Neural progenitor cell (in vitro differentiated cells): ENCODE data around the gene PACRG. TPM values are rescaled to one million over a fixed set of nuclear protein-coding genes. Genes with fewer than 3 reads are reported as not detected.

Source experiments
- DNase-seq: peaks from one replicate; pipeline ENCODE4 v3.0.0-alpha.2; 2016; ENCODE audit warnings: low spot score
- H2AFZ ChIP-seq: fragments of 200-600 bp; sonication (generic); replicated peaks from 2 replicates; pipeline ENCODE4 v1.6.1; 2016; ENCODE audit warnings: antibody characterized with exemption
- H3F3A ChIP-seq: fragments of 200-600 bp; sonication (generic); 2 replicates; pipeline ENCODE4 v1.6.1; 2016; ENCODE audit warnings: antibody characterized with exemption, low read depth
- H3K27ac ChIP-seq: fragments of 200-600 bp; sonication (generic); 2 replicates; pipeline ENCODE4 v1.5.1; 2016; ENCODE audit warnings: mild to moderate bottlenecking
- H3K27me3 ChIP-seq: fragments of 200-600 bp; sonication (generic); 2 replicates; pipeline ENCODE4 v1.6.1; 2016; ENCODE audit warnings: mild to moderate bottlenecking, moderate library complexity
- H3K36me3 ChIP-seq: fragments of 200-600 bp; sonication (generic); 2 replicates; pipeline ENCODE4 v1.5.1; 2016
- H3K4me1 ChIP-seq: fragments of 200-600 bp; sonication (generic); 2 replicates; pipeline ENCODE4 v1.6.1; 2016; ENCODE audit warnings: mixed run types
- H3K4me2 ChIP-seq: fragments of 200-600 bp; sonication (generic); 2 replicates; pipeline ENCODE4 v1.6.1; 2016
- H3K4me3 ChIP-seq: fragments of 200-600 bp; sonication (generic); 2 replicates; pipeline ENCODE4 v1.5.1; 2016
- H3K79me2 ChIP-seq: fragments of 200-600 bp; sonication (generic); 2 replicates; pipeline ENCODE4 v1.6.1; 2016; ENCODE audit warnings: low read depth
- H3K9ac ChIP-seq: fragments of 200-600 bp; sonication (generic); 2 replicates; pipeline ENCODE4 v1.6.1; 2016
- H3K9me3 ChIP-seq: fragments of 200-600 bp; sonication (generic); 2 replicates; pipeline ENCODE4 v1.5.1; 2016; ENCODE audit warnings: low read depth
- H4K20me1 ChIP-seq: fragments of 200-600 bp; sonication (generic); 2 replicates; pipeline ENCODE4 v1.6.1; 2016; ENCODE audit warnings: low read depth
- H3K27ac Mint-ChIP-seq: 3 replicates; pipeline ENCODE4 v1.8.0; 2021; ENCODE audit warnings: mixed read lengths
- H3K27me3 Mint-ChIP-seq: 2 replicates; pipeline ENCODE4 v1.8.0; 2022; ENCODE audit warnings: low read depth, mild to moderate bottlenecking, inconsistent platforms, moderate library complexity, mixed read lengths; ENCODE audit not compliant: insufficient read depth
- H3K36me3 Mint-ChIP-seq: 3 replicates; pipeline ENCODE4 v1.8.0; 2021; ENCODE audit warnings: mixed read lengths
- H3K4me1 Mint-ChIP-seq: 3 replicates; pipeline ENCODE4 v1.8.0; 2021; ENCODE audit warnings: mixed read lengths
- H3K4me3 Mint-ChIP-seq: 3 replicates; pipeline ENCODE4 v1.8.0; 2021; ENCODE audit warnings: mild to moderate bottlenecking, moderate library complexity, mixed read lengths
- H3K9me3 Mint-ChIP-seq: 3 replicates; pipeline ENCODE4 v1.8.0; 2020; ENCODE audit warnings: mixed read lengths
- CTCF ChIP-seq: fragments of 200-600 bp; sonication (generic); IDR thresholded peaks from 2 replicates; pipeline ENCODE4 v1.5.1; 2017; ENCODE audit warnings: antibody characterized with exemption, mild to moderate bottlenecking
- EZH2 ChIP-seq: fragments of 200-600 bp; sonication (generic); IDR thresholded peaks from 2 replicates; pipeline ENCODE4 v1.6.1; 2017; ENCODE audit warnings: antibody characterized with exemption, mild to moderate bottlenecking, moderate library complexity
- EZH2phosphoT487 ChIP-seq: fragments of 200-600 bp; sonication (generic); IDR thresholded peaks from 2 replicates; pipeline ENCODE4 v1.6.1; 2017; ENCODE audit warnings: antibody characterized with exemption
- total RNA-seq: library from RNA; depleted of rRNA; stranded (reverse); fragments of >200 nt; gene quantifications from 2 replicates; pipeline ENCODE4 v1.2.3, GENCODE V29; 2015; ENCODE audit warnings: low replicate concordance

PACRG gene
- total RNA-seq, 1 donor from 2014 or later = 0.30 TPM

- H3K27me3 ChIP-seq = no peaks in the 10 kb centered on the region
- H3K27me3 Mint-ChIP-seq = no peaks in the 10 kb centered on the region
- H3K4me1 Mint-ChIP-seq = peaks cover 2% of the 10 kb centered on the region
- H3K9me3 Mint-ChIP-seq = peaks cover 6% of the 10 kb centered on the region
- no peak overlapping the region for H3K27ac ChIP-seq
- H3K4me3 Mint-ChIP-seq = no peak overlapping the region
- no peaks in the 10 kb centered on the region for H3K36me3 Mint-ChIP-seq
- H4K20me1 ChIP-seq = no peaks in the 10 kb centered on the region
- no peak overlapping the region for H3K4me3 ChIP-seq
- H3K9ac ChIP-seq = no peak overlapping the region
- H2AFZ ChIP-seq = no peak overlapping the region
- H3K4me2 ChIP-seq = no peak overlapping the region
- TF ChIP-seq EZH2 (no peak), CTCF (no peak), EZH2phosphoT487 (no peak)
- H3K27ac Mint-ChIP-seq = no peak overlapping the region
- DNase-seq = no peak
- peaks cover 2% of the 10 kb centered on the region for H3K4me1 ChIP-seq
- H3K9me3 ChIP-seq = no peaks in the 10 kb centered on the region
- no peaks in the 10 kb centered on the region for H3K79me2 ChIP-seq
- no peaks in the 10 kb centered on the region for H3K36me3 ChIP-seq
- no peaks in the 10 kb centered on the region for H3F3A ChIP-seq
These were observed 418.3 kb downstream of the PACRG start for GRCh38 chr6:163146036-163146435.

DNA sequence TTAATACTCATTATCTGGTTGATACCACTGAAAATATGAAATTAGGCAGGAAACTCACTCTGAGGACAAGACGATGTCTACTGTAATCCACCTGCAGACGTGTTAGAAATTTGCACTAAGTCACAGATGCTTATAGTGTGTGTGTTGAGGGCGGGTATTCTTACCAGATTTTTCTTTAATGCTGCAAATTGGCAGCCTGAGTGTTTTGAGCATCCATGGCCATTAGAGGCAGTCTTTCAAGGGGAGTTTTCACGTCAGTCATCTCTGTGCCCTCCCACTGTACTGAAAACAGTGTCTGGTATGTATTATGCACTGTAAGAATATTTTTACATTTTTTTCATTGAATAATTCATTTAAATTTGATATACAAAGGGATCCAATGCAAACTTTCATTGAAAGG, 420.2 kb downstream of the PACRG start:
- H3K79me2 ChIP-seq = no peaks in the 10 kb centered on the region
- no peaks in the 10 kb centered on the region for H3K9me3 ChIP-seq
- Mint-ChIP-seq H3K36me3 (no peaks in the 10 kb centered on the region), H3K9me3 (peaks cover 6% of the 10 kb centered on the region), H3K27me3 (no peaks in the 10 kb centered on the region), H3K27ac (no peak overlapping the region), H3K4me3 (no peak overlapping the region), H3K4me1 (peaks cover 10% of the 10 kb centered on the region)
- H3K9ac ChIP-seq = no peak overlapping the region
- H4K20me1 ChIP-seq = no peaks in the 10 kb centered on the region
- TF ChIP-seq EZH2phosphoT487 (no peak), CTCF (peak; percentile 35), EZH2 (no peak)
- peaks cover 21% of the 10 kb centered on the region for H3K4me1 ChIP-seq
- H3K36me3 ChIP-seq = no peaks in the 10 kb centered on the region
- DNase-seq = no peak
- no peak overlapping the region for H3K27ac ChIP-seq
- H2AFZ ChIP-seq = no peak overlapping the region
- H3K27me3 ChIP-seq = no peaks in the 10 kb centered on the region
- no peak overlapping the region for H3K4me2 ChIP-seq
- no peaks in the 10 kb centered on the region for H3F3A ChIP-seq
- H3K4me3 ChIP-seq = no peak overlapping the region

- no peaks in the 10 kb centered on the region for H3K27me3 Mint-ChIP-seq
- Histone ChIP-seq H2AFZ (no peak overlapping the region), H3K4me1 (peaks cover 24% of the 10 kb centered on the region), H4K20me1 (no peaks in the 10 kb centered on the region), H3K4me3 (no peak overlapping the region), H3F3A (no peaks in the 10 kb centered on the region), H3K27ac (no peak overlapping the region), H3K27me3 (no peaks in the 10 kb centered on the region), H3K9ac (no peak overlapping the region), H3K4me2 (no peak overlapping the region), H3K36me3 (no peaks in the 10 kb centered on the region), H3K9me3 (no peaks in the 10 kb centered on the region), H3K79me2 (no peaks in the 10 kb centered on the region)
- H3K27ac Mint-ChIP-seq = no peak overlapping the region
- H3K4me3 Mint-ChIP-seq = no peak overlapping the region
- peaks cover 10% of the 10 kb centered on the region for H3K4me1 Mint-ChIP-seq
- peaks cover 6% of the 10 kb centered on the region for H3K9me3 Mint-ChIP-seq
- TF ChIP-seq EZH2 (no peak), EZH2phosphoT487 (no peak), CTCF (no peak)
- no peaks in the 10 kb centered on the region for H3K36me3 Mint-ChIP-seq
- no peak for DNase-seq
These were observed 420.9 kb downstream of the PACRG start for GRCh38 chr6:163148451-163149278.
